Neural progenitor cell (in vitro differentiated cells): ENCODE results near the gene PCSK9. TPM values are rescaled to one million over a fixed set of nuclear protein-coding genes. Genes with fewer than 3 reads are reported as not detected.
"Not testable (repeated sequence)": the region's sequence is repeated elsewhere in the genome, so short reads cannot be mapped to it uniquely, and the experiment has no call there.

Source experiments
- DNase-seq: peaks from one replicate; pipeline ENCODE4 v3.0.0-alpha.2; 2016; ENCODE audit warnings: low spot score
- H2AFZ ChIP-seq: fragments of 200-600 bp; sonication (generic); replicated peaks from 2 replicates; pipeline ENCODE4 v1.6.1; 2016; ENCODE audit warnings: antibody characterized with exemption
- H3F3A ChIP-seq: fragments of 200-600 bp; sonication (generic); 2 replicates; pipeline ENCODE4 v1.6.1; 2016; ENCODE audit warnings: antibody characterized with exemption, low read depth
- H3K27ac ChIP-seq: fragments of 200-600 bp; sonication (generic); 2 replicates; pipeline ENCODE4 v1.5.1; 2016; ENCODE audit warnings: mild to moderate bottlenecking
- H3K27me3 ChIP-seq: fragments of 200-600 bp; sonication (generic); 2 replicates; pipeline ENCODE4 v1.6.1; 2016; ENCODE audit warnings: mild to moderate bottlenecking, moderate library complexity
- H3K36me3 ChIP-seq: fragments of 200-600 bp; sonication (generic); 2 replicates; pipeline ENCODE4 v1.5.1; 2016
- H3K4me1 ChIP-seq: fragments of 200-600 bp; sonication (generic); 2 replicates; pipeline ENCODE4 v1.6.1; 2016; ENCODE audit warnings: mixed run types
- H3K4me2 ChIP-seq: fragments of 200-600 bp; sonication (generic); 2 replicates; pipeline ENCODE4 v1.6.1; 2016
- H3K4me3 ChIP-seq: fragments of 200-600 bp; sonication (generic); 2 replicates; pipeline ENCODE4 v1.5.1; 2016
- H3K79me2 ChIP-seq: fragments of 200-600 bp; sonication (generic); 2 replicates; pipeline ENCODE4 v1.6.1; 2016; ENCODE audit warnings: low read depth
- H3K9ac ChIP-seq: fragments of 200-600 bp; sonication (generic); 2 replicates; pipeline ENCODE4 v1.6.1; 2016
- H3K9me3 ChIP-seq: fragments of 200-600 bp; sonication (generic); 2 replicates; pipeline ENCODE4 v1.5.1; 2016; ENCODE audit warnings: low read depth
- H4K20me1 ChIP-seq: fragments of 200-600 bp; sonication (generic); 2 replicates; pipeline ENCODE4 v1.6.1; 2016; ENCODE audit warnings: low read depth
- H3K27ac Mint-ChIP-seq: 3 replicates; pipeline ENCODE4 v1.8.0; 2021; ENCODE audit warnings: mixed read lengths
- H3K27me3 Mint-ChIP-seq: 2 replicates; pipeline ENCODE4 v1.8.0; 2022; ENCODE audit warnings: low read depth, mild to moderate bottlenecking, inconsistent platforms, moderate library complexity, mixed read lengths; ENCODE audit not compliant: insufficient read depth
- H3K36me3 Mint-ChIP-seq: 3 replicates; pipeline ENCODE4 v1.8.0; 2021; ENCODE audit warnings: mixed read lengths
- H3K4me1 Mint-ChIP-seq: 3 replicates; pipeline ENCODE4 v1.8.0; 2021; ENCODE audit warnings: mixed read lengths
- H3K4me3 Mint-ChIP-seq: 3 replicates; pipeline ENCODE4 v1.8.0; 2021; ENCODE audit warnings: mild to moderate bottlenecking, moderate library complexity, mixed read lengths
- H3K9me3 Mint-ChIP-seq: 3 replicates; pipeline ENCODE4 v1.8.0; 2020; ENCODE audit warnings: mixed read lengths
- CTCF ChIP-seq: fragments of 200-600 bp; sonication (generic); IDR thresholded peaks from 2 replicates; pipeline ENCODE4 v1.5.1; 2017; ENCODE audit warnings: antibody characterized with exemption, mild to moderate bottlenecking
- EZH2 ChIP-seq: fragments of 200-600 bp; sonication (generic); IDR thresholded peaks from 2 replicates; pipeline ENCODE4 v1.6.1; 2017; ENCODE audit warnings: antibody characterized with exemption, mild to moderate bottlenecking, moderate library complexity
- EZH2phosphoT487 ChIP-seq: fragments of 200-600 bp; sonication (generic); IDR thresholded peaks from 2 replicates; pipeline ENCODE4 v1.6.1; 2017; ENCODE audit warnings: antibody characterized with exemption
- total RNA-seq: library from RNA; depleted of rRNA; stranded (reverse); fragments of >200 nt; gene quantifications from 2 replicates; pipeline ENCODE4 v1.2.3, GENCODE V29; 2015; ENCODE audit warnings: low replicate concordance

Gene PCSK9
- total RNA-seq, 1 donor from 2014 or later = 4.5 TPM

GRCh38 chr1:55015731-55016620, 23.4 kb upstream of the PCSK9 start:
- Histone ChIP-seq H3K4me3 (no peak overlapping the region), H3K4me1 (no peaks in the 10 kb centered on the region), H3K4me2 (no peak overlapping the region), H3K9me3 (no peaks in the 10 kb centered on the region), H3K27me3 (no peaks in the 10 kb centered on the region), H2AFZ (no peak overlapping the region), H3K36me3 (no peaks in the 10 kb centered on the region), H3K79me2 (no peaks in the 10 kb centered on the region), H3K27ac (no peak overlapping the region), H4K20me1 (no peaks in the 10 kb centered on the region), H3F3A (no peaks in the 10 kb centered on the region), H3K9ac (no peak overlapping the region)
- DNase-seq = no peak
- no peaks in the 10 kb centered on the region for H3K9me3 Mint-ChIP-seq
- no peaks in the 10 kb centered on the region for H3K36me3 Mint-ChIP-seq
- no peaks in the 10 kb centered on the region for H3K4me1 Mint-ChIP-seq
- H3K27ac Mint-ChIP-seq = no peak overlapping the region
- H3K27me3 Mint-ChIP-seq = peaks cover 8% of the 10 kb centered on the region
- no peak for TF ChIP-seq CTCF
- TF ChIP-seq EZH2 = no peak
- no peak for TF ChIP-seq EZH2phosphoT487
- H3K4me3 Mint-ChIP-seq = no peak overlapping the region

- Mint-ChIP-seq H3K4me3 (no peak overlapping the region), H3K27ac (no peak overlapping the region), H3K27me3 (peaks cover 6% of the 10 kb centered on the region), H3K36me3 (no peaks in the 10 kb centered on the region), H3K4me1 (peaks cover 4% of the 10 kb centered on the region), H3K9me3 (no peaks in the 10 kb centered on the region)
- no peak overlapping the region for H3K4me2 ChIP-seq
- no peak overlapping the region for H3K27ac ChIP-seq
- no peaks in the 10 kb centered on the region for H3K4me1 ChIP-seq
- H2AFZ ChIP-seq = no peak overlapping the region
- no peaks in the 10 kb centered on the region for H3K36me3 ChIP-seq
- no peaks in the 10 kb centered on the region for H3K27me3 ChIP-seq
- TF ChIP-seq CTCF = no peak
- TF ChIP-seq EZH2phosphoT487 = no peak
- no peak for TF ChIP-seq EZH2
- no peaks in the 10 kb centered on the region for H4K20me1 ChIP-seq
- no peak overlapping the region for H3K4me3 ChIP-seq
- no peak overlapping the region for H3K9ac ChIP-seq
- H3K9me3 ChIP-seq = no peaks in the 10 kb centered on the region
- H3K79me2 ChIP-seq = no peaks in the 10 kb centered on the region
- no peak for DNase-seq
- H3F3A ChIP-seq = no peaks in the 10 kb centered on the region
Observed at GRCh38 chr1:55018395-55018794, 21.0 kb upstream of the PCSK9 start.

GRCh38 chr1:55021942-55022546, 17.3 kb upstream of the PCSK9 start:
- no peak overlapping the region for H3K4me2 ChIP-seq
- H3K27ac Mint-ChIP-seq = peak overlapping the region; percentile 83
- H3K9ac ChIP-seq = no peak overlapping the region
- no peaks in the 10 kb centered on the region for H3K9me3 Mint-ChIP-seq
- peaks cover 11% of the 10 kb centered on the region for H3K4me1 Mint-ChIP-seq
- peak; percentile 94 for DNase-seq
- no peaks in the 10 kb centered on the region for H3K4me1 ChIP-seq
- H3K79me2 ChIP-seq = no peaks in the 10 kb centered on the region
- no peaks in the 10 kb centered on the region for H3K36me3 ChIP-seq
- no peaks in the 10 kb centered on the region for H3K27me3 Mint-ChIP-seq
- no peaks in the 10 kb centered on the region for H3F3A ChIP-seq
- no peaks in the 10 kb centered on the region for H3K36me3 Mint-ChIP-seq
- H4K20me1 ChIP-seq = no peaks in the 10 kb centered on the region
- no peaks in the 10 kb centered on the region for H3K9me3 ChIP-seq
- peak overlapping the region; percentile 93 for H2AFZ ChIP-seq
- no peaks in the 10 kb centered on the region for H3K27me3 ChIP-seq
- no peak overlapping the region for H3K4me3 Mint-ChIP-seq
- TF ChIP-seq EZH2 (no peak), CTCF (peak; percentile 89)
- H3K27ac ChIP-seq = no peak overlapping the region
- H3K4me3 ChIP-seq = no peak overlapping the region

GRCh38 chr1:55024163-55024562, 15.2 kb upstream of the PCSK9 start:
- H4K20me1 ChIP-seq, H3K4me2 ChIP-seq, H3K9me3 ChIP-seq, H3K79me2 ChIP-seq, H3K9ac ChIP-seq, H3K4me3 ChIP-seq, H3F3A ChIP-seq, H2AFZ ChIP-seq, H3K27ac Mint-ChIP-seq, H3K4me1 ChIP-seq, DNase-seq, H3K27me3 Mint-ChIP-seq, H3K36me3 ChIP-seq, H3K4me3 Mint-ChIP-seq, H3K36me3 Mint-ChIP-seq, H3K9me3 Mint-ChIP-seq, H3K27me3 ChIP-seq, H3K27ac ChIP-seq: not testable (repeated sequence)
- H3K4me1 Mint-ChIP-seq = peaks cover 11% of the 10 kb centered on the region

GRCh38 chr1:55026682-55027081, 12.7 kb upstream of the PCSK9 start:
- not testable (repeated sequence) for H3K27ac ChIP-seq, H3K27me3 Mint-ChIP-seq, H3K27me3 ChIP-seq, H3K9me3 ChIP-seq, H3K4me2 ChIP-seq, H3K27ac Mint-ChIP-seq, H3K36me3 ChIP-seq, H3K36me3 Mint-ChIP-seq, H3K79me2 ChIP-seq, H3K4me1 ChIP-seq, DNase-seq, H3K9ac ChIP-seq, H3K4me3 Mint-ChIP-seq, H4K20me1 ChIP-seq, H2AFZ ChIP-seq, H3F3A ChIP-seq, H3K4me3 ChIP-seq
- Mint-ChIP-seq H3K9me3 (peaks cover 12% of the 10 kb centered on the region), H3K4me1 (peaks cover 13% of the 10 kb centered on the region)
